ENCODE data around the gene FAM111A.
"Not testable (repeated sequence)": the region's sequence is repeated elsewhere in the genome, so short reads cannot be mapped to it uniquely, and the experiment has no call there.

The FAM111A gene

GRCh38 chr11:59142530-59143507, at the start of gene FAM111A:
Gene FAM111A, plus strand, starts transcription at chr11:59142856. Its CDS starts 6,017 bp downstream, at chr11:59148873.
- peak; percentile 65 for DNase-seq

- DNase-seq = not testable (repeated sequence)
Measured at GRCh38 chr11:59093576-59093975, 49.1 kb upstream of the FAM111A start.

DNA sequence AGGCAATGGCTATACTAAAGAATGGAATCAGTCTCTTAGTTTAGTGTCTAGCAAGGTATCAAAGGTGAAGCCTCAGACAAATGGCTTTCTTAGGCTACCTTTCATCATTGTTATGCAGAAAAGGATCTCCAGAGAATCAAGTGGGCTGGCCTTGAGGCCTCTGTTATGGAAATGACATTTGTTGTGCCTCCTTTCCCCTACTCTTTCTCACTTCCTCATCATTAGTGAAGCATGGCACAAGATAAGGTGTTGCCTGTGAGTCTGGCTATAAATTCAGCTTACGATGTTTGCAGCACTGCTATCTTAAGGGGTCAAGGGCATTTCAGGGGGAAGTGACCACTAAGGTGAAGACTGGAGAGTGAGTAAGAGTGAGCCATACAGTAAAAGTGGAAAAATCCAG, 47.4 kb upstream of the FAM111A start:
- not testable (repeated sequence) for DNase-seq

DNA sequence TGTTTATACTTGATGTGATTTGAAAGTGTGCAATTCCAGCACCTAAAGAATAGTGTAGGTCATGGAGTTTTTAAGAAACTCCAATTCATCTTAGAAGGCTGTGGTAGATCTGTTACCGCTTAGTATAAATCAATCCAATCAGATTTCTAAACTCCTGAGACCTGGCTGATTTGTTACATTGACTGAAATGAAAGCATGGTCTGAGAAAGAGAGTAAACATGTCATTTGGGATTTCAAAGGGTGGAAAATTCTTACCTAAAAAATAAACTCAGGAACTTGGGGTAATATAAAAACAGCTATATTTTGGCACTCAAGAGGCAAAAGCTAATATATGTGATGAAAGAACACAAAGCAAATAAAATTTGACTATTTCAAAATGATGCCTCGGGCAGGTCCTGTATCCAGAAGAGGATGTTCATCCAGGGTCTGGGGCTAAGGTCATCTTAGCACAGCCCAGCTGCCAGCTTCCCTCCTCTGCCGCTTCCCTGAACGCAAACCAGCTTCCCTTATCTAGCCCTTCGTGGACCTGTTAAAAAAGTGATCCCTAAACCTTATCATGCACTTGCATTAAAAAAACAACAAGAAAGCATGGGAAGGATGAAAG, 46.6 kb upstream of the FAM111A start:
- DNase-seq = not testable (repeated sequence)

- DNase-seq = peak; percentile 2
Measured at GRCh38 chr11:59097113-59097708, 45.4 kb upstream of the FAM111A start.

- not testable (repeated sequence) for DNase-seq
Measured at GRCh38 chr11:59097938-59098337, 44.7 kb upstream of the FAM111A start.

GRCh38 chr11:59102259-59102765, 40.3 kb upstream of the FAM111A start:
- DNase-seq = no peak

- peak; percentile 96 for DNase-seq
Measured at GRCh38 chr11:59106363-59107336, 36.0 kb upstream of the FAM111A start, which contains the start of gene FAM111B. Gene FAM111B, plus strand, starts transcription at chr11:59107237. Its CDS starts 2,389 bp downstream, at chr11:59109626.

GRCh38 chr11:59107721-59108120, 34.9 kb upstream of the FAM111A start:
- DNase-seq = not testable (repeated sequence)

GRCh38 chr11:59112494-59112893, 30.2 kb upstream of the FAM111A start:
- DNase-seq = no peak

GRCh38 chr11:59114344-59114743, 28.3 kb upstream of the FAM111A start:
- no peak for DNase-seq

GRCh38 chr11:59115553-59115952, 27.1 kb upstream of the FAM111A start:
- no peak for DNase-seq

- DNase-seq = no peak
Measured at GRCh38 chr11:59117774-59118173, 24.9 kb upstream of the FAM111A start.

- DNase-seq = no peak
Measured at GRCh38 chr11:59119826-59120225, 22.8 kb upstream of the FAM111A start.

- DNase-seq = peak; percentile 79
Measured at GRCh38 chr11:59135648-59136461, 6.8 kb upstream of the FAM111A start.

DNA sequence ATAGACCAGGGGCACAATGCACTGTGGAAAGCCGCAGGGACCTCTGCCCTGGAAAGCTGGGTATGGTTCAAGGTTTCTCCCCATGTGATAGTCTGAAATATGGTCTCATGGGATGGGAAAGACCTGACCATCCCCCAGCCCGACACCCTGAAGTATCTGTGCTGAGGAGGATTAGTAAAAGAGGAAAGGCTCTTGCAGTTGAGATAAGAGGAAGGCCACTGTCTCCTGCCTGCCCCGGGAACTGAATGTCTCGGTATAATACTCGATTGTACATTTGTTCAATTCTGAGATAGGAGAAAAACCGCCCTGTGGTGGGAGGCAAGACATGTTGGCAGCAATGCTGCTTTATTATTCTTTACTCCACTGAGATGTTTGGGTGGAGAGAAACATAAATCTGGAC, 6.1 kb upstream of the FAM111A start:
- not testable (repeated sequence) for DNase-seq

- DNase-seq = no peak
Measured at GRCh38 chr11:59137190-59137589, 5.5 kb upstream of the FAM111A start.

- no peak for DNase-seq
Measured at GRCh38 chr11:59138643-59139042, 4.0 kb upstream of the FAM111A start.

- DNase-seq = no peak
Measured at GRCh38 chr11:59141191-59141590, 1.5 kb upstream of the FAM111A start.

DNA sequence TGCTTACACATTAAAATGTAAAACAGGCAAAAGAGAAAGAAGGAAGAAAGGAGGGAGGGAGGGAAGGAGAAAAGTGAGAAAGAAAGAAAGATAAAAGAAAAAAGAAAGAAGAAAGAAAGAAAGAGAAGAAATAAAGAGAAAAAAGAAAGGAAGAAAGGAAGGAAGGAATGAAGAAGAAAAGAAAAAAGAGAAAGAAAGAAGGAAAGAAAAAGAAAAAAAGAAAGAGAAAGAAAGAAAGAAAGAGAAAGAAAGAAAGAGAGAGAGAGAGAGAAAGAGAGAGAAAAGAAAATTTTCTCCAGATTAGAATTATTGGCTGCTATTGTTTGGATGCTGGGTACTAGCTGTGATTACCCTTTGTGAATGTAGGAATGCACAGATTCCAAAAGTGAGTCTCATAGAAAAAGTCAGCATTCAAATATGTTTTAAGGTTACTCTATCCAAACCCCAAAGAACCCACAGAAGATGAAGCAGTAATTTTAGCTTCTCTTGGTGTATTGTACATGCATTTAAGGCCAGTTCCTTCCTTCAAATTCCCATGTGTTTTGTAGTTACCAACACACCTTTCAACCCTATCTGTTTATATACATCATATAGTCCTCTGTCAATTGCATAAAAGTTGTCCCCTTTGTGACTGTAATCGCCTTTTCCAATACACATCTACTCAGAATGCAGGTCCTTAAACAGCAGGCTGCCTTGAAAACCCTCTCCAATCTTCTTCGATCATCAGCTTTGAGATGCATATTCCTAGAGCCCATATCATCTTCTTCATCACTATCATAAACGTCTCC, 789 bp upstream of the FAM111A start:
- DNase-seq = no peak
